ENCODE data around the gene PRKCG.

PRKCG gene

GRCh38 chr19:53897459-53897858 is 15.5 kb downstream of the PRKCG start:
- DNase-seq (ENCODE audit: low read depth in 2 of 3, low spot score in 2 of 3), result no peak

GRCh38 chr19:53898166-53898565 is 16.2 kb downstream of the PRKCG start:
- no peak for DNase-seq (ENCODE audit: low read depth in 2 of 3, low spot score in 2 of 3)

- DNase-seq (ENCODE audit: low read depth in 2 of 3, low spot score in 2 of 3), result no peak
Measured at GRCh38 chr19:53898636-53899341, 16.8 kb downstream of the PRKCG start.

GRCh38 chr19:53900191-53900860 is 18.3 kb downstream of the PRKCG start:
- DNase-seq (ENCODE audit: low read depth in 2 of 3, low spot score in 2 of 3), result no peak

- DNase-seq (ENCODE audit: low read depth in 2 of 3, low spot score in 2 of 3), result no peak
Measured at GRCh38 chr19:53903055-53903680, 21.2 kb downstream of the PRKCG start.

GRCh38 chr19:53904909-53905308 is 22.9 kb downstream of the PRKCG start:
- no peak for DNase-seq (ENCODE audit: low read depth in 2 of 3, low spot score in 2 of 3)

- DNase-seq (ENCODE audit: low read depth in 2 of 3, low spot score in 2 of 3), result no peak
Measured at GRCh38 chr19:53905787-53906186, 23.8 kb downstream of the PRKCG start.

- peak; percentile 27 to 62 (median 60) for DNase-seq (ENCODE audit: low read depth in 2 of 3, low spot score in 2 of 3)
Measured at GRCh38 chr19:53906211-53907192, 24.5 kb downstream of the PRKCG start.

GRCh38 chr19:53907193-53907581 is 25.2 kb downstream of the PRKCG start:
- no peak for DNase-seq (ENCODE audit: low read depth in 2 of 3, low spot score in 2 of 3)

- DNase-seq (ENCODE audit: low read depth in 2 of 3, low spot score in 2 of 3), result no peak
Measured at GRCh38 chr19:53907690-53908089, 25.7 kb downstream of the PRKCG start.

- DNase-seq (ENCODE audit: low read depth in 2 of 3, low spot score in 2 of 3), result peak in 2 of 3 experiments; percentile 20 to 23
Measured at GRCh38 chr19:53908106-53908934, 26.3 kb downstream of the PRKCG start.

GRCh38 chr19:53908935-53909415 is 27.0 kb downstream of the PRKCG start, which contains the start of gene CACNG7:
Gene CACNG7 (plus strand): TSS chr19:53909278. CDS start chr19:53912832, 3,554 bp downstream.
- DNase-seq (ENCODE audit: low read depth in 2 of 3, low spot score in 2 of 3), result no peak

GRCh38 chr19:53909471-53910169 is 27.6 kb downstream of the PRKCG start:
- no peak for DNase-seq (ENCODE audit: low read depth in 2 of 3, low spot score in 2 of 3)

GRCh38 chr19:53910170-53910518 is 28.1 kb downstream of the PRKCG start:
- DNase-seq (ENCODE audit: low read depth in 2 of 3, low spot score in 2 of 3), result no peak

- no peak for DNase-seq (ENCODE audit: low read depth in 2 of 3, low spot score in 2 of 3)
Measured at GRCh38 chr19:53912653-53913052, 30.7 kb downstream of the PRKCG start.

- no peak for DNase-seq (ENCODE audit: low read depth in 2 of 3, low spot score in 2 of 3)
Measured at GRCh38 chr19:53915000-53915399, 33.0 kb downstream of the PRKCG start.

- no peak for DNase-seq (ENCODE audit: low read depth in 2 of 3, low spot score in 2 of 3)
Measured at GRCh38 chr19:53916004-53916403, 34.0 kb downstream of the PRKCG start.

GRCh38 chr19:53917356-53917755 is 35.4 kb downstream of the PRKCG start:
- DNase-seq (ENCODE audit: low read depth in 2 of 3, low spot score in 2 of 3), result no peak

- DNase-seq (ENCODE audit: low read depth in 2 of 3, low spot score in 2 of 3), result no peak
Measured at GRCh38 chr19:53927739-53928138, 45.7 kb downstream of the PRKCG start.

All from activated CD8-positive, alpha-beta memory T cell treated with anti-CD3 and anti-CD28 coated beads for 48 hours (primary cell).